K562 (cell line): ENCODE results near the gene GHR. TPM values are rescaled to one million over a fixed set of nuclear protein-coding genes. Genes with fewer than 3 reads are reported as not detected.
A peak's percentile ranks its signal among the peaks of the same experiment; 100 is the strongest.

Experiments
- BRCA1 ChIP-seq, 2 experiments: fragments of 450-650 bp in 1 of 2; sonication (generic) in 1 of 2; formaldehyde crosslinking in 1 of 2; IDR thresholded peaks; 2 replicates each; pipeline versions ENCODE4 v1.5.0 to v1.6.1; 2017 to 2020; ENCODE audit warnings: mild to moderate bottlenecking in 1 of 2, missing genetic modification reagents in 1 of 2
- EGR1 ChIP-seq: fragments of 450-650 bp; conservative IDR thresholded peaks from 2 replicates; pipeline ENCODE4 v1.6.1; 2017; ENCODE audit warnings: mild to moderate bottlenecking
- ELK1 ChIP-seq: sonication (generic); formaldehyde crosslinking; IDR thresholded peaks from 2 replicates; pipeline ENCODE4 v1.8.1; 2022; ENCODE audit warnings: missing genetic modification reagents
- ETV1 ChIP-seq: fragments of 450-650 bp; conservative IDR thresholded peaks from 2 replicates; pipeline ENCODE4 v1.6.1; 2016; ENCODE audit warnings: missing genetic modification characterization, control low read depth, low read depth, missing compliant biosample characterization
- HMGN3 ChIP-seq: IDR thresholded peaks from 2 replicates; pipeline ENCODE4 v1.6.1; 2011; ENCODE audit warnings: borderline replicate concordance, low read depth, mild to moderate bottlenecking, mixed read lengths, low read length; ENCODE audit not compliant: insufficient read length; ENCODE audit errors: extremely low read depth
- MGA ChIP-seq: fragments of 450-650 bp; IDR thresholded peaks from 2 replicates; pipeline ENCODE4 v1.6.1; 2016; ENCODE audit warnings: mild to moderate bottlenecking, moderate library complexity
- NCOA4 ChIP-seq: fragments of 450-650 bp; IDR thresholded peaks from 2 replicates; pipeline ENCODE4 v1.6.1; 2018; ENCODE audit warnings: mild to moderate bottlenecking; ENCODE audit not compliant: partially characterized antibody
- PKNOX1 ChIP-seq: fragments of 450-650 bp; IDR thresholded peaks from 2 replicates; pipeline ENCODE4 v1.6.1; 2016
- PTRF ChIP-seq: fragments of 450-650 bp; IDR thresholded peaks from 2 replicates; pipeline ENCODE4 v1.6.1; 2016; ENCODE audit warnings: mild to moderate bottlenecking, missing genetic modification characterization, missing compliant biosample characterization
- RBM34 ChIP-seq: fragments of 200-400 bp; formaldehyde crosslinking; IDR thresholded peaks from 2 replicates; pipeline ENCODE4 v1.6.1; 2018; ENCODE audit warnings: low read length, borderline replicate concordance; ENCODE audit not compliant: insufficient read depth
- TRIM24 ChIP-seq, 2 experiments: fragments of 450-650 bp; IDR thresholded peaks; 2 replicates each; pipeline ENCODE4 v1.6.1; 2016
- ZNF583 ChIP-seq: fragments of 250-450 bp; sonication (Bioruptor Pico); IDR thresholded peaks from 2 replicates; pipeline ENCODE4 v1.4.0; 2020
- polyA plus RNA-seq, 8 experiments: library from polyadenylated mRNA; depleted of rRNA in 4 of 8; stranded (reverse) in 5 of 8; unstranded in 3 of 8; fragments of >200 nt; fragmentation: Nextera tagmentation in 2 of 8; fragmentation: Illumina TruSeq in 1 of 8; extraction: Ambion mirVana in 2 of 8; extraction: Trizol in 1 of 8; gene quantifications; 2 replicates each; pipeline versions ENCODE4 v1.2.1 to v1.2.3, GENCODE V29; 2011 to 2014; ENCODE audit warnings: inconsistent platforms in 1 of 8, missing spikeins in 1 of 8
- total RNA-seq, 7 experiments: library from RNA; depleted of rRNA in 6 of 7; stranded (reverse); fragments of >200 nt in 6 of 7; fragmentation: Illumina TruSeq in 2 of 7; extraction: Trizol in 2 of 7; gene quantifications; 2 replicates each; pipeline versions ENCODE4 v1.2.1 to v1.2.3, GENCODE V29; 2011 to 2021; ENCODE audit warnings: low replicate concordance in 1 of 7

GHR gene
- total and polyA plus RNA-seq, 9 of the 15 experiments (the other 6 are each of a cell fraction or from before 2014, with no cell fraction given): 0.01 to 0.13 (median 0.07) TPM; not detected in 5

DNA sequence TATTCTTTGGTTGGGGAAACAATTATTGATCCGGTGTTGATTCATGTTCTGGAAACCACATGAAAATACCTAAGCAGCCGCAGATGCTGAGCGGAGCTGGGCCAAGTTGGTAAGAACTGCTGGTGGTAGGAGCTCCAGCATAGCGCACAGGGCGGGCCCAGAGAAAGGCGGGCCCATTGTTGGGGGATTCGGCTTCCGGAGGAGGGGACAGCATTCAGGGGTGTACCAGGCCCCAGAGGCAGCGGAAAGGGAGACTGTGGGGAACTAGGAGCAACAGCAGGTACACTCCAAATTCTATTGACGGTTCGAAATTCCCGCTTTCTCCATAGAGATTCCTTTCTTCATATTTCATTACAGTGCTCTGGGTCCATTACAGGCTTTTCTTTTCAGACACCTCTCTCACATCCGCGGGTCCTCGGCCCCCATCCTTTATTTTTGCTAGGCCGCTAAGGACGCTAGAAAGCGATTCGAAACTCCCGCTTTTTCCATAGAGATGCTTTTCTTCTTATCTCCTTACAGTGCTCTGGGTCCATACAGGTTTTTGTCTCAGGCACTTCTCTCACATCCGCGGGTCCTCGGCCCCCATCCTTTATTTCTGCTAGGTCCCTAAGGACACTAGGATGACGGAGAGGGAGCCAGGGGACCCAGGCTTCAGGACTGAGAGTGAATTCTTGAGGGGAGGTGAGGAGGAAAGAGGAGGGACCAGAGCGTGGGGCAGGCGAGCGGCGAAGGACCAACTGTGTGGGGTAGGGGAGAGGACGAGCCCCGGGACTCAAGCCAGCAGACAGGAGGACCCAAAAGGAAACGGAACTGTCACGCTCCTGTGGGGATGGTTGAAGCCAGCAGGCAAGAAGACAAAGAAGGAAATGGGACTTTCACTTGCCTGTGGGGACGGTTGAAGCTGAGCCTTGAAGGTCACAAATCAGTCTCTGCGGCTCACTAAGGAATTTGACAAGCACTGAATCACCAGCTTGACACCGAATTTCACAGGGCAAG is 333.7 kb downstream of the GHR start, which contains the start of gene CCDC152 (continued):
- TF ChIP-seq MGA (peak; percentile 44), EGR1 (no peak), PTRF (tag) (no peak), PKNOX1 (peak; percentile 17; the same call in 1 of the 2 replicates), BRCA1 (IDR thresholded peaks at IDR 0.05) (no peak), BRCA1 (CRISPR knock-in tag; IDR thresholded peaks at IDR 0.05) (no peak), NCOA4 (no peak), TRIM24 (IDR thresholded peaks at IDR 0.05) (peak in 1 of 2 experiments; percentile 69; a peak in 2 of 4 replicates), ZNF583 (CRISPR knock-in tag) (no peak), HMGN3 (no peak), ETV1 (tag) (peak; percentile 59; the same call in 1 of the 2 replicates), ELK1 (CRISPR knock-in tag) (no peak), RBM34 (no peak)
